CD4-positive, alpha-beta T cell (primary cell): ENCODE data around the gene INPP5D. TPM values are rescaled to one million over a fixed set of nuclear protein-coding genes. Genes with fewer than 3 reads are reported as not detected.
"Not testable (repeated sequence)": the region's sequence is repeated elsewhere in the genome, so short reads cannot be mapped to it uniquely, and the experiment has no call there.

ENCODE experiments used
- ATAC-seq: fragments of 200-7000 bp; cut with Tn5 transposase; one replicate; pipeline ENCODE4 v1.10.0; 2022; ENCODE audit warnings: mild to moderate bottlenecking; ENCODE audit not compliant: poor library complexity
- CTCF ChIA-PET: fragments of 350-600 bp; sonication (Branson Sonifier 250); formaldehyde crosslinking; loops from one replicate; lab custom pipeline; 2021; ENCODE audit warnings: antibody characterized with exemption, inconsistent platforms; lab: Charles Lee
- POLR2A ChIA-PET: fragments of 350-600 bp; sonication (Branson Sonifier 250); formaldehyde crosslinking; loops from one replicate; lab custom pipeline; 2021; ENCODE audit warnings: antibody characterized with exemption, inconsistent platforms; lab: Charles Lee
- DNase-seq, 14 experiments: peaks; one replicate each; pipeline ENCODE4 v3.0.0-alpha.2; 2013 to 2020; ENCODE audit warnings: mixed read lengths in 2 of 14
- H3K27ac ChIP-seq, 2 donors: one replicate each; pipeline versions ENCODE4 v1.5.1 to v1.7.0; 2013; ENCODE audit warnings: low read length in 2 of 2, low read depth in 1 of 2, mild to moderate bottlenecking in 1 of 2
- H3K27me3 ChIP-seq, 2 experiments: 1 replicate in 1 of 2; 2 replicates in 1 of 2; pipeline versions ENCODE4 v1.6.1 to v1.7.0; 2013; ENCODE audit warnings: low read length in 2 of 2, control low read depth in 1 of 2, mild to moderate bottlenecking in 1 of 2, moderate library complexity in 1 of 2; ENCODE audit not compliant: insufficient read depth in 2 of 2, control insufficient read depth in 1 of 2
- H3K36me3 ChIP-seq: one replicate; pipeline ENCODE4 v1.6.1; 2013; ENCODE audit warnings: low read length, control low read depth; ENCODE audit not compliant: insufficient read depth
- H3K4me1 ChIP-seq: one replicate; pipeline ENCODE4 v1.6.1; 2013; ENCODE audit warnings: low read length, control low read depth; ENCODE audit not compliant: insufficient read depth
- H3K4me3 ChIP-seq: one replicate; pipeline ENCODE4 v1.5.1; 2013; ENCODE audit warnings: mild to moderate bottlenecking, low read length, moderate library complexity
- H3K9me3 ChIP-seq, 2 experiments: 1 replicate in 1 of 2; 2 replicates in 1 of 2; pipeline versions ENCODE4 v1.6.1 to v1.7.0; 2013; ENCODE audit warnings: low read length in 2 of 2, mild to moderate bottlenecking in 2 of 2, control low read depth in 1 of 2, moderate library complexity in 1 of 2; ENCODE audit not compliant: control insufficient read depth in 1 of 2, insufficient read depth in 1 of 2
- H3K27ac Mint-ChIP-seq: one replicate; pipeline ENCODE4 v1.8.0; 2020; ENCODE audit warnings: mixed read lengths
- H3K27me3 Mint-ChIP-seq: one replicate; pipeline ENCODE4 v1.8.0; 2021; ENCODE audit warnings: mixed read lengths
- H3K36me3 Mint-ChIP-seq: one replicate; pipeline ENCODE4 v1.8.0; 2021; ENCODE audit warnings: low read depth, mixed read lengths
- H3K4me1 Mint-ChIP-seq: one replicate; pipeline ENCODE4 v1.8.0; 2021; ENCODE audit warnings: low read depth, mixed read lengths
- H3K4me3 Mint-ChIP-seq: one replicate; pipeline ENCODE4 v1.8.0; 2020; ENCODE audit warnings: mild to moderate bottlenecking, mixed read lengths
- H3K9me3 Mint-ChIP-seq: one replicate; pipeline ENCODE4 v1.8.0; 2020; ENCODE audit warnings: mixed read lengths
- CTCF ChIP-seq: fragments of 200-600 bp; IDR thresholded peaks from one replicate; pipeline ENCODE4 v1.8.0; 2022; ENCODE audit warnings: antibody characterized with exemption, mild to moderate bottlenecking
- intact Hi-C, 2 experiments: fragments of 100-400 bp; cut with DNase I in 1 of 2; cut with micrococcal nuclease in 1 of 2; formaldehyde crosslinking; loops; one replicate each; pipeline versions ENCODE4 v1.15.1 to v1.9.0; 2023 to 2025; cut with DNase I, micrococcal nuclease
- total RNA-seq, 174 experiments: library from RNA in 2 of 174; stranded (reverse) in 2 of 174; gene quantifications; one replicate each; pipeline ENCODE4 v1.2.3 and lab custom pipeline; 2021 to 2026

The INPP5D gene
- total RNA-seq, 2 experiments from 2014 or later: 141 to 154 TPM

- H3K9me3 Mint-ChIP-seq: no peaks in the 10 kb centered on the region
- H3K27ac ChIP-seq: peak overlapping the region in 1 of 2 donors; percentile 29
- H3K4me1 ChIP-seq: peaks cover 76% of the 10 kb centered on the region
- peaks cover 74% of the 10 kb centered on the region for H3K36me3 Mint-ChIP-seq
- peaks cover 51% of the 10 kb centered on the region for H3K36me3 ChIP-seq
- intact Hi-C loops: loop anchor here (5.0 to 10.0 kb wide), 2 partner anchors 50 to 188 kb away; partner anchors contain the start of gene ATG16L1 (in 1 of the 2)
- CTCF ChIA-PET: interaction anchor here (3.0 kb wide), 1 partner anchor 11 kb away, joined by 7 read pairs; no protein-coding TSS in a partner anchor
- H3K4me1 Mint-ChIP-seq: peaks cover 74% of the 10 kb centered on the region
- no peak for ATAC-seq
- H3K27me3 ChIP-seq: no peaks in the 10 kb centered on the region
- no peaks in the 10 kb centered on the region for H3K9me3 ChIP-seq
- TF ChIP-seq CTCF: no peak
- DNase-seq: no peak
- no peaks in the 10 kb centered on the region for H3K27me3 Mint-ChIP-seq
- POLR2A ChIA-PET: interaction anchor here (1.5 to 6.8 kb wide), 2 partner anchors 10 to 16 kb away, joined by 3 to 190 read pairs; no protein-coding TSS in a partner anchor
- H3K4me3 ChIP-seq: peak overlapping the region; percentile 97
- H3K27ac Mint-ChIP-seq: peak overlapping the region; percentile 95
- peak overlapping the region; percentile 90 for H3K4me3 Mint-ChIP-seq
Observed at GRCh38 chr2:233064530-233065199, 4.5 kb downstream of the INPP5D start.

- H3K4me1 ChIP-seq: peaks cover 72% of the 10 kb centered on the region
- H3K9me3 Mint-ChIP-seq, H3K9me3 ChIP-seq, H3K4me3 ChIP-seq, ATAC-seq, DNase-seq, CTCF ChIA-PET, H3K27ac ChIP-seq, H3K27me3 ChIP-seq, H3K27me3 Mint-ChIP-seq: not testable (repeated sequence)
- peaks cover 75% of the 10 kb centered on the region for H3K4me1 Mint-ChIP-seq
- H3K36me3 ChIP-seq: peaks cover 51% of the 10 kb centered on the region
- H3K4me3 Mint-ChIP-seq: peak overlapping the region; percentile 90
- POLR2A ChIA-PET: interaction anchor here (6.8 kb wide), 1 partner anchor 15 kb away, joined by 190 read pairs; no protein-coding TSS in a partner anchor
- peak overlapping the region; percentile 95 for H3K27ac Mint-ChIP-seq
- intact Hi-C loops: loop anchor here in 1 of 2 experiments (10.0 kb wide), 1 partner anchor 50 kb away; no protein-coding TSS in a partner anchor
- peaks cover 70% of the 10 kb centered on the region for H3K36me3 Mint-ChIP-seq
Observed at GRCh38 chr2:233065200-233065589, 5.1 kb downstream of the INPP5D start.

- Histone ChIP-seq H3K27ac (no peak overlapping the region), H3K27me3 (no peaks in the 10 kb centered on the region), H3K4me3 (no peak overlapping the region), H3K9me3 (no peaks in the 10 kb centered on the region), H3K4me1 (peaks cover 79% of the 10 kb centered on the region), H3K36me3 (peaks cover 53% of the 10 kb centered on the region)
- peaks cover 80% of the 10 kb centered on the region for H3K4me1 Mint-ChIP-seq
- H3K27ac Mint-ChIP-seq: no peak overlapping the region
- no peaks in the 10 kb centered on the region for H3K27me3 Mint-ChIP-seq
- ChIA-PET CTCF (no interaction called here), POLR2A (no interaction called here)
- peaks cover 62% of the 10 kb centered on the region for H3K36me3 Mint-ChIP-seq
- peak overlapping the region; percentile 51 for H3K4me3 Mint-ChIP-seq
- intact Hi-C loops: loop anchor here in 1 of 2 experiments (10.0 kb wide), 1 partner anchor 49 kb away; no protein-coding TSS in a partner anchor
- no peaks in the 10 kb centered on the region for H3K9me3 Mint-ChIP-seq
- DNase-seq (no peak), ATAC-seq (no peak)
- TF ChIP-seq CTCF: no peak
Observed at GRCh38 chr2:233065954-233066470, 5.9 kb downstream of the INPP5D start.
